ENCODE results near the gene PYCR2. TPM values are rescaled to one million over a fixed set of nuclear protein-coding genes. Genes with fewer than 3 reads are reported as not detected.
"Not testable (repeated sequence)": the region's sequence is repeated elsewhere in the genome, so short reads cannot be mapped to it uniquely, and the experiment has no call there.

PYCR2 gene
- total RNA-seq, 2 donors from 2014 or later: 34.2 to 52.4 TPM

DNA sequence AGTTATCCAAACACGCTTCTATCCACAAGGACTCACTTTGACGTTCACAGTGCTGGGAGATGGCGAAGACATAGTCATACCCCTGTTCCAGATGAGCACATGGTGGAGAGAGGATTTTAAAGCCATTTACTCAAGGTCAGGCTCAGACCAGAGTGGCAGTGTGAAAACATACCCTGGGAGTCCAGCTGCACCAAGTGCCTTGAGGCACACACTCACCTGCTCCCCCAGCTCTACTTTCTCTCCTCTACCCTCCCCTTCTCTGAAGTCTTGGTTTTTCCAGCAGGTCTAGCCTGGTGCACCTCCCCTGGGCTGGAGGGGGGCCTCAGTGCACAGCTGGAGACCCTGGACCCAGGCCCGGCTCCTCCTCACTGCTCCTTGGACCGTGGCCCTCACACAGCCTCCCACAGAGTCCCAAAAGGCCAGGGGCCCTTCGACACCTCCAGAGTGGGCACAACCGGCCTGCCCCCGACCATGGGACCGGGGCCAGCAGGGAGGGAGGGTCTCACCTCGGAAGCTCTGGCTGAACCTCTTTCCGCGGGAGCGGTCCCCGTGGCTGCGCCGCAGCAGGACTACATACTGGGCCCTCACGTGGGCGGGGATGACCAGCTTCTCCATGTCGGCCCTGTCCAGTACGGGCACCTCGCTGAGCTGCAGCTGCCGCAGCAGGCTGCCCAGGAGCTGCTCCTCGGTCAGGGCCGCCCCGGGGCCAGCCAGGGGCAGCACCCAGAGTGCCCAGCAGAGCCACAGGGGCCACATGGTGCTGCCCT, 16.5 kb upstream of the PYCR2 start:
- DNase-seq: no peak
- no peak for ATAC-seq

DNA sequence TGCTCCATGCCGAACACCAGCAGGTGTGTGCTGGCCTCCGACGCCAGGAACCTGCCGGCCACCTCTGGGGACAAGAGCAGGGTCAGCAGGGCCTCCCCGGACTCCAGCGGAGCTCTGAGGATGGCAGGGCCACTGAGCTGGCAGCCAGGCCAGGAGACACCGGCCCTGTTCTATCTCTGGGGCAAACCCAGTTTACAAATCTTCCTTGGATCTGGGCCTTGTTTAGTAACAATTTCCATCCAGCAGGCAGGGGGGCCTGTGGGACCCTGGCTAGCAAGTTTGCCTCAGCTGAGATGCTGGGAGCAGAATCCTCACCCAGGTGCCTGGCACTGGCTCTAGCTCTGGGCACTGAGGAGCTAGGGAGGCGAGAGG, 15.9 kb upstream of the PYCR2 start:
- H3K27ac ChIP-seq; DNase-seq; H3K9me3 ChIP-seq; H3K27me3 ChIP-seq; intact Hi-C loops (cut with DNase I); H3K4me3 ChIP-seq; H3K36me3 ChIP-seq (replicated peaks in 1 of 2; ENCODE audit: insufficient read depth in 1 of 2, low read depth in 2 of 2); ATAC-seq; H3K4me1 ChIP-seq: not testable (repeated sequence)
- WGBS, 2 donors: 100% methylated on average over 1 of the region's 8 CpGs

More for the DNA sequence above, 16.5 kb upstream of the PYCR2 start:
- Histone ChIP-seq H3K9me3 (no peaks in the 10 kb centered on the region), H3K36me3 (replicated peaks in 1 of 2; ENCODE audit: insufficient read depth in 1 of 2, low read depth in 2 of 2) (no peaks in the 10 kb centered on the region), H3K4me1 (peaks cover 7% of the 10 kb centered on the region), H3K4me3 (no peak overlapping the region), H3K27ac (no peak overlapping the region), H3K27me3 (no peaks in the 10 kb centered on the region)
- TF ChIP-seq, protein P1, sequence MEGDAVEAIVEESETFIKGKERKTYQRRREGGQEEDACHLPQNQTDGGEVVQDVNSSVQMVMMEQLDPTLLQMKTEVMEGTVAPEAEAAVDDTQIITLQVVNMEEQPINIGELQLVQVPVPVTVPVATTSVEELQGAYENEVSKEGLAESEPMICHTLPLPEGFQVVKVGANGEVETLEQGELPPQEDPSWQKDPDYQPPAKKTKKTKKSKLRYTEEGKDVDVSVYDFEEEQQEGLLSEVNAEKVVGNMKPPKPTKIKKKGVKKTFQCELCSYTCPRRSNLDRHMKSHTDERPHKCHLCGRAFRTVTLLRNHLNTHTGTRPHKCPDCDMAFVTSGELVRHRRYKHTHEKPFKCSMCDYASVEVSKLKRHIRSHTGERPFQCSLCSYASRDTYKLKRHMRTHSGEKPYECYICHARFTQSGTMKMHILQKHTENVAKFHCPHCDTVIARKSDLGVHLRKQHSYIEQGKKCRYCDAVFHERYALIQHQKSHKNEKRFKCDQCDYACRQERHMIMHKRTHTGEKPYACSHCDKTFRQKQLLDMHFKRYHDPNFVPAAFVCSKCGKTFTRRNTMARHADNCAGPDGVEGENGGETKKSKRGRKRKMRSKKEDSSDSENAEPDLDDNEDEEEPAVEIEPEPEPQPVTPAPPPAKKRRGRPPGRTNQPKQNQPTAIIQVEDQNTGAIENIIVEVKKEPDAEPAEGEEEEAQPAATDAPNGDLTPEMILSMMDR (IDR thresholded peaks at IDR 0.05): no peak
- TF ChIP-seq POLR2A (IDR thresholded peaks at IDR 0.05): no peak
- WGBS, 2 donors: 91 to 97% methylated on average over 16 to 24 of the region's 25 CpGs
- intact Hi-C loops (cut with DNase I): no loop called here

DNA sequence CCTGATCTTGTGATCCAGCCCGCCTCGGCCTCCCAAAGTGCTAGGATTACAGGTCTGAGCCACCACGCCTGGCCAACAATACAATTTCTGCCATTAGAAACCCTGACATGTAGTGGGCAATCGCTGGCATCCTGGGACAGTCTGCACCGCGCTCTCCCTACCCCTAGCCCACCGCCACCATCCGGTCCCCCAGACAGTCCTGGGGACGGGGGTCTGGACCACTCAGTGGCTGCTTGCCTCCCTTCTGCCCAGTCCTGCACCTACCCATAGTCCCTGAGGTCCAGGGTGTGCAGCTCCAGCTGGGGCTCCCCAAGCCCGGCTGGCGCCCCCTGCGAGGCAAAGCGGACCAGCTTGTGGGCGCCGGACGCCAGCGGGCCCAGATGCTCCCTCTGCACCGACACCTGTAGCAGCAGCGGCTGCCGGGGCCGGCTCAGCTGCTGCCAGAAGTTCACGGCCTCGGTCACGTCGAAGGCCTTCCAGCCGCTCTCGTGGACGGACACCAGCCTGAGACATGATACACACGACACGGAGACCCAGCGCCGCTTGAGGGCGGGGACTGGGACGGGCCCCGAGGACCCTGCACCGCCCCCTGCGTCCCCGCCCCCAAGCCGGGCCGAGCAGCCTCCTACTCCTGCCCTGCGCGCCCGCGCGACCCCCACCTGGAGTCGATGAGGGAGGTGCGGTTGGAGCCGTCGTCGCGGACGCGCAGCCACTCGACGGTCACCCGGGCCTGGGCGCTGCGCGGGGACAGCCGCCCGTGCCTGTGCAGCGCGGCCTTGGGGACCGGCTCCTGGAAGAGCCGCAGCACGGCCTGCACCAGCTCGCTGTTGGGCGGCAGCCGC, 15.3 kb upstream of the PYCR2 start:
- 66 to 95% methylated on average over 9 to 15 of the region's 69 CpGs for WGBS, 2 donors
- H3K4me3 ChIP-seq; H3K4me1 ChIP-seq; H3K27me3 ChIP-seq; intact Hi-C loops (cut with DNase I); H3K9me3 ChIP-seq; H3K27ac ChIP-seq; H3K36me3 ChIP-seq (replicated peaks in 1 of 2; ENCODE audit: insufficient read depth in 1 of 2, low read depth in 2 of 2): not testable (repeated sequence)
- DNase-seq (peak in 1 of 4 donors; percentile 28), ATAC-seq (peak; percentile 67)

DNA sequence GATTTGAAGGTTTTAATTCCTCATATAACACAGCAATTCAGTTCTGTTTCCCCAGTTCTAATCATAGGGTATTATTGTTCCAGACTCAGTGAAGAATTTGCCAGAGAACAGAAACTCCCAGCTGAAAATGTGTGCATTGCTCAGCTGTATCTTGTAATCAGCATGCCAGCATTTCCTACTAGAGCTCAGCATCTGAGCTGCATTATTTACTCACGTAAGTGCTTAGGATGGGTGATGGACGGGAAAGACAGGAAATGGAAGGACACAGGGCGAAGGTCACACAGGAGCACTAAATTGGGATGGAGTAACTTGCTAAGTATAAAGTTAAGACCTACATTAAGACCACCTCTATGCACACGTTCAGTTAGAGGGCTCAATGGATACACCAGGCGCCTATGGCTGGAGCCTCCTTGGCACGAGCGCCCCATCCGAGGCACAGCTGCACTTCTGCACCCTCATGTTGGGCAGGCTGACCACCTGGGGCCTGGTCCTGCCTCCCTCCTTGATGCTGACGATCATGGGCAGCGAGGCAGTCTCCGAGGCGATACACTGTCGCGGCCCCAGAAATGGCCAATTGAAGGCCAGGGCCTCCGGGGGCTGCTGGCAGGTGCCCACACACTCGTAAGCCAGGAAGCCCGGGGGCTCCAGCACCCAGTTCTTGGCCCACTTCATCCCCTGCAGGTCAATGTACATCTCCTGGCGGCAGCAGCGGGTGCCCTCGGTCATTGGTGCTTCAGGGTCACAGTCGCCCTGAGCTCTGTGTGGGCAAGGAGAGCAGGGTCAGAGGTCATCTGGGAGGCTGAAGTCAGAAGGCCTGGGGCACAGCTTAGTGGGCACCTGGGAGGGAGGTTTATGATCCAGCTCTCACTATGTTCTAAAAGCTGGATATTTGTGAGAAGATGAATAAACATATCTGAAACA, 13.3 kb upstream of the PYCR2 start:
- H3K4me3 ChIP-seq: no peak overlapping the region
- no peaks in the 10 kb centered on the region for H3K27me3 ChIP-seq
- peaks cover 7% of the 10 kb centered on the region for H3K4me1 ChIP-seq
- TF ChIP-seq POLR2A (IDR thresholded peaks at IDR 0.05): no peak
- TF ChIP-seq, protein P1 (IDR thresholded peaks at IDR 0.05): no peak
- intact Hi-C loops (cut with DNase I): no loop called here
- no peaks in the 10 kb centered on the region for H3K9me3 ChIP-seq
- ATAC-seq (no peak), DNase-seq (no peak)
- H3K36me3 ChIP-seq (replicated peaks in 1 of 2; ENCODE audit: insufficient read depth in 1 of 2, low read depth in 2 of 2): no peaks in the 10 kb centered on the region
- WGBS, 2 donors: 88 to 91% methylated on average over 14 to 20 of the region's 21 CpGs
- no peak overlapping the region for H3K27ac ChIP-seq

DNA sequence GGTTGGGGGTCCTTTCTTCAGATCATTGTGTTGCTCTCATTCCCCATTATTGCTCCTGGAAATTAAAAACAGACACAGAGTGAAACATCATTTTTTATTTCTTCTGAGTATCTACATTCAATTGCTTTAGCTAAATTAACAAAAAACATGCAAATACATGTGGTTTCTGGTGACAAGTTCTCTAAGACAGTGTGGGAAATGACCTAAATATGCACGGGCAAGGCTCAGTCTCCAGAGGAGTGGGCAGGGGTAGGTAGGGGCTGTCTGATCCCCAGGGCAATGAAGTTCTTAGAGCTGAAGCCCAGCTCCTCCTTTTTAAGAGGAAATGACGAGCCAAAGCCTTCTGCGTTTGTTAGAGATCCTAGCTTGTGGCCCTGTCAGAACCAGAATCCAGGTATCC, 12.5 kb upstream of the PYCR2 start:
- H3K4me1 ChIP-seq: peaks cover 7% of the 10 kb centered on the region
- DNase-seq (no peak), ATAC-seq (no peak)
- H3K27me3 ChIP-seq: no peaks in the 10 kb centered on the region
- intact Hi-C loops (cut with DNase I): no loop called here
- TF ChIP-seq, protein P1 (IDR thresholded peaks at IDR 0.05): no peak
- TF ChIP-seq POLR2A (IDR thresholded peaks at IDR 0.05): no peak
- no peak overlapping the region for H3K4me3 ChIP-seq
- WGBS, 2 donors: 64 to 67% methylated on average over 3 of the region's 3 CpGs
- no peaks in the 10 kb centered on the region for H3K36me3 ChIP-seq (replicated peaks in 1 of 2; ENCODE audit: insufficient read depth in 1 of 2, low read depth in 2 of 2)
- no peaks in the 10 kb centered on the region for H3K9me3 ChIP-seq
- no peak overlapping the region for H3K27ac ChIP-seq

DNA sequence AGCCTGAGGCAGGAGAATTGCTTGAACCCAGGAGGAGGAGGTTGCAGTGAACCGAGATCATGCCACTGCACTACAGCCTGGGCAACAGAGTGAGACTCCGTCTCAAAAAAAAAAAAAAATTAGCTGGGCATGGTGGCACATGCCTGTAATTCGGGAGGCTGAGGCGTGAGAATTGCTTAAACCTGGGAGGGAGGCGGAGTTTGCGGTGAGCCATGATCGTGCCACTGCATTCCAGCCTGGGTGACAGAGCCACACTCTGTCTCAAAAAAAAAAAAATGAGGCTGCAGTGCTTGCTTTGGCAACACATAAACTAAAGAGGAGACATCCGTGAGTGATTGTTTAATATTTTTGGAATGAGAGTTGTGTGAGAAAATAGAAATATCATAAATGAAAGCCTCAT, 12.0 kb upstream of the PYCR2 start:
- 58 to 60% methylated on average over 8 of the region's 8 CpGs for WGBS, 2 donors
- H3K36me3 ChIP-seq (replicated peaks in 1 of 2; ENCODE audit: insufficient read depth in 1 of 2, low read depth in 2 of 2); ATAC-seq; H3K27me3 ChIP-seq; H3K4me1 ChIP-seq; H3K27ac ChIP-seq; H3K4me3 ChIP-seq; intact Hi-C loops (cut with DNase I); H3K9me3 ChIP-seq: not testable (repeated sequence)
- DNase-seq: peak in 3 of 4 donors; percentile 40 to 51 (median 45)

All from body of pancreas (tissue), 4 donors.